SK-N-SH (cell line): ENCODE results near the gene TTC22.

Experiments used
- ELF1 ChIP-seq: IDR thresholded peaks from 2 replicates; pipeline ENCODE4 v1.4.0; 2012
- EP300 ChIP-seq, 2 experiments: IDR thresholded peaks; 2 replicates each; pipeline versions ENCODE4 v1.4.0 to v1.6.1; 2012; ENCODE audit warnings: borderline replicate concordance in 1 of 2, low read depth in 1 of 2, low read length in 1 of 2
- EZH2phosphoT487 ChIP-seq: fragments of 200-600 bp; sonication (generic); IDR thresholded peaks from 2 replicates; pipeline ENCODE4 v1.6.1; 2017; ENCODE audit warnings: low read depth, mixed run types, mild to moderate bottlenecking, antibody characterized with exemption, moderate library complexity, borderline replicate concordance
- NRF1 ChIP-seq: IDR thresholded peaks from 2 replicates; pipeline ENCODE4 v1.6.1; 2012; ENCODE audit warnings: low read depth, mild to moderate bottlenecking, low read length
- POLR2AphosphoS5 ChIP-seq: IDR thresholded peaks from 2 replicates; pipeline ENCODE4 v1.6.1; 2012; ENCODE audit warnings: low read depth, low read length
- RAD21 ChIP-seq: IDR thresholded peaks from 2 replicates; pipeline ENCODE4 v1.6.1; 2012; ENCODE audit warnings: mild to moderate bottlenecking, low read length
- REST ChIP-seq: IDR thresholded peaks from 2 replicates; pipeline ENCODE4 v1.6.1; 2012; ENCODE audit warnings: mild to moderate bottlenecking, low read depth, low read length, moderate library complexity
- SMC3 ChIP-seq: IDR thresholded peaks from 2 replicates; pipeline ENCODE4 v1.6.1; 2012; ENCODE audit warnings: low read depth, low read length, improper control_type of control experiment
- YY1 ChIP-seq: IDR thresholded peaks from 2 replicates; pipeline ENCODE4 v1.4.0; 2012; ENCODE audit warnings: low read depth, mild to moderate bottlenecking
- TF ChIP-seq, protein P1 (sequence below): fragments of 200-600 bp; sonication (generic); IDR thresholded peaks from 2 replicates; pipeline ENCODE4 v1.6.1; 2017; ENCODE audit warnings: antibody characterized with exemption, mild to moderate bottlenecking, moderate library complexity

GRCh38 chr1:54786778-54787177 lies 14.3 kb downstream of the TTC22 start:
- TF ChIP-seq NRF1 (no peak), ELF1 (no peak), RAD21 (no peak), SMC3 (no peak), YY1 (no peak), EP300 (IDR thresholded peaks at IDR 0.05; ENCODE audit: borderline replicate concordance in 1 of 2, low read depth in 1 of 2, low read length in 1 of 2) (no peak), REST (no peak), POLR2AphosphoS5 (no peak), EZH2phosphoT487 (no peak)
- TF ChIP-seq, protein P1, sequence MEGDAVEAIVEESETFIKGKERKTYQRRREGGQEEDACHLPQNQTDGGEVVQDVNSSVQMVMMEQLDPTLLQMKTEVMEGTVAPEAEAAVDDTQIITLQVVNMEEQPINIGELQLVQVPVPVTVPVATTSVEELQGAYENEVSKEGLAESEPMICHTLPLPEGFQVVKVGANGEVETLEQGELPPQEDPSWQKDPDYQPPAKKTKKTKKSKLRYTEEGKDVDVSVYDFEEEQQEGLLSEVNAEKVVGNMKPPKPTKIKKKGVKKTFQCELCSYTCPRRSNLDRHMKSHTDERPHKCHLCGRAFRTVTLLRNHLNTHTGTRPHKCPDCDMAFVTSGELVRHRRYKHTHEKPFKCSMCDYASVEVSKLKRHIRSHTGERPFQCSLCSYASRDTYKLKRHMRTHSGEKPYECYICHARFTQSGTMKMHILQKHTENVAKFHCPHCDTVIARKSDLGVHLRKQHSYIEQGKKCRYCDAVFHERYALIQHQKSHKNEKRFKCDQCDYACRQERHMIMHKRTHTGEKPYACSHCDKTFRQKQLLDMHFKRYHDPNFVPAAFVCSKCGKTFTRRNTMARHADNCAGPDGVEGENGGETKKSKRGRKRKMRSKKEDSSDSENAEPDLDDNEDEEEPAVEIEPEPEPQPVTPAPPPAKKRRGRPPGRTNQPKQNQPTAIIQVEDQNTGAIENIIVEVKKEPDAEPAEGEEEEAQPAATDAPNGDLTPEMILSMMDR = no peak
